Astrocyte (in vitro differentiated cells and primary cell): Measurements from ENCODE around the gene FAM174C.

Experiments
- EZH2 ChIP-seq: IDR thresholded peaks from 2 replicates; pipeline ENCODE4 v1.6.1; 2012; ENCODE audit warnings: mild to moderate bottlenecking, low read length, inconsistent platforms; ENCODE audit not compliant: insufficient read depth
- TF ChIP-seq, protein P1 (sequence below): IDR thresholded peaks from 2 replicates; pipeline ENCODE4 v1.5.1; 2011; ENCODE audit warnings: low read depth, mild to moderate bottlenecking, inconsistent platforms, low read length, moderate library complexity; ENCODE audit not compliant: insufficient read depth

DNA sequence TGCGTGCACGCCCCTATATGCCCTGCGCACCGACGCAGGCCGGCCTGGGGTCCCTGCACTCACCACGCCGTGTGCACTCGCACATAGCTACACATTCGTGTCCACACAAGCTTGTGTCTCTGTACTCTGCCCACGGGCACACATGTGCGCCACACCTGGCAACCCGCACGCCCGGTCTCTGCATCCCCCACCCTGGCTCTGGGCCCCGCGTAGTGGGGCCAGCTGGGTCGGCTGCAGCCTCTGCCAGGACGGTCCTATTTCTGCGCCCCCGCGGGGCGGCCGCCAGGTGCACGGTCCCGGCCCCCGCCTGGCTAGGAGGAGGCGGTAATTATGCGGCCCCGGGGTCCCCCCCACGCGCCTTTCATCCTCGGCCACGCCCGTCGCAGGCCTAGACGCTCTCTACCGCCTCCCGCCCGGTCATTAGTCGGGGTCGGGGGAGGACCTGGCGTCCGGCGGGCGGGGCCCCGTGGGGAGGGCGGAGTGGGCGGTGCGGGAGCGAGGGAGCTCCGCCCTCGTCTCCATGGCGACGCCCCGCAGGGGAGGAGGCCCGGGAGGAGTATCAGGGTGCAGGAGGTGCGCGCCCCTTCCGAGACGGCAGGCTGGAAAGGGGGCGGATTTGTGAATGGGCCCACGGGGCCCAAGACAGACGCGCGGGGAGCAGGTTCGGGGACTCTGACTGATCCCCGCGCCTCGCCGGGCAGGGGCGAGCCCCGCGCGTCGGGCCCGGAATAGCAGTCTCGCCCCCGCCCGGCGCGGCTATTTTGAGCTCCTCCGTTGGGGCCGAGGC is 9.0 kb upstream of the FAM174C start:
- TF ChIP-seq, protein P1, sequence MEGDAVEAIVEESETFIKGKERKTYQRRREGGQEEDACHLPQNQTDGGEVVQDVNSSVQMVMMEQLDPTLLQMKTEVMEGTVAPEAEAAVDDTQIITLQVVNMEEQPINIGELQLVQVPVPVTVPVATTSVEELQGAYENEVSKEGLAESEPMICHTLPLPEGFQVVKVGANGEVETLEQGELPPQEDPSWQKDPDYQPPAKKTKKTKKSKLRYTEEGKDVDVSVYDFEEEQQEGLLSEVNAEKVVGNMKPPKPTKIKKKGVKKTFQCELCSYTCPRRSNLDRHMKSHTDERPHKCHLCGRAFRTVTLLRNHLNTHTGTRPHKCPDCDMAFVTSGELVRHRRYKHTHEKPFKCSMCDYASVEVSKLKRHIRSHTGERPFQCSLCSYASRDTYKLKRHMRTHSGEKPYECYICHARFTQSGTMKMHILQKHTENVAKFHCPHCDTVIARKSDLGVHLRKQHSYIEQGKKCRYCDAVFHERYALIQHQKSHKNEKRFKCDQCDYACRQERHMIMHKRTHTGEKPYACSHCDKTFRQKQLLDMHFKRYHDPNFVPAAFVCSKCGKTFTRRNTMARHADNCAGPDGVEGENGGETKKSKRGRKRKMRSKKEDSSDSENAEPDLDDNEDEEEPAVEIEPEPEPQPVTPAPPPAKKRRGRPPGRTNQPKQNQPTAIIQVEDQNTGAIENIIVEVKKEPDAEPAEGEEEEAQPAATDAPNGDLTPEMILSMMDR: no peak
- TF ChIP-seq EZH2: no peak
